OCI-LY1 (cell line): ENCODE results near the gene LRMDA.

Experiments used
- H2AFZ ChIP-seq: fragments of 200-600 bp; sonication (generic), shearing (Covaris generic); 2 replicates; pipeline ENCODE4 v1.6.0; 2014; ENCODE audit warnings: antibody characterized with exemption, mild to moderate bottlenecking, low read length
- H3F3A ChIP-seq: fragments of 200-600 bp; sonication (generic), shearing (Covaris generic); 2 replicates; pipeline ENCODE4 v1.6.0; 2014; ENCODE audit warnings: mild to moderate bottlenecking, antibody characterized with exemption, low read length, moderate library complexity; ENCODE audit not compliant: insufficient read depth
- H3K27ac ChIP-seq: fragments of 200-600 bp; sonication (generic); 2 replicates; pipeline ENCODE4 v1.5.1; 2014; ENCODE audit warnings: low read length, mixed run types, mild to moderate bottlenecking, low read depth; ENCODE audit not compliant: poor library complexity, severe bottlenecking
- H3K27me3 ChIP-seq: fragments of 200-600 bp; sonication (generic); 2 replicates; pipeline ENCODE4 v1.6.0; 2014; ENCODE audit warnings: antibody characterized with exemption, mild to moderate bottlenecking, low read length, moderate library complexity; ENCODE audit not compliant: insufficient read depth
- H3K36me3 ChIP-seq: fragments of 200-600 bp; sonication (generic); 2 replicates; pipeline ENCODE4 v1.6.1; 2014; ENCODE audit warnings: mild to moderate bottlenecking, antibody characterized with exemption, low read length, moderate library complexity, mixed read lengths; ENCODE audit not compliant: insufficient read depth
- H3K4me1 ChIP-seq: fragments of 200-600 bp; sonication (generic); 2 replicates; pipeline ENCODE4 v1.5.1; 2014; ENCODE audit warnings: mild to moderate bottlenecking, low read length, moderate library complexity; ENCODE audit not compliant: insufficient read depth, severe bottlenecking
- H3K4me2 ChIP-seq: fragments of 200-600 bp; sonication (generic), shearing (Covaris generic); 2 replicates; pipeline ENCODE4 v1.6.1; 2014; ENCODE audit warnings: low read length
- H3K4me3 ChIP-seq: fragments of 200-600 bp; sonication (generic); 2 replicates; pipeline ENCODE4 v1.5.1; 2014; ENCODE audit warnings: low read length, low read depth, mild to moderate bottlenecking, mixed read lengths; ENCODE audit not compliant: poor library complexity, severe bottlenecking
- H3K79me2 ChIP-seq: fragments of 200-600 bp; shearing (Covaris generic); 2 replicates; pipeline ENCODE4 v1.6.1; 2016; ENCODE audit warnings: mixed run types, low read length, mixed read lengths; ENCODE audit not compliant: insufficient read depth
- H3K9ac ChIP-seq: fragments of 200-600 bp; sonication (generic), shearing (Covaris generic); 2 replicates; pipeline ENCODE4 v1.6.1; 2014; ENCODE audit warnings: mild to moderate bottlenecking, low read length, mixed read lengths
- H3K9me2 ChIP-seq: fragments of 200-600 bp; sonication (generic), shearing (Covaris generic); 2 replicates; pipeline ENCODE4 v1.6.1; 2014; ENCODE audit warnings: low read depth, mild to moderate bottlenecking, low read length, mixed read lengths
- H3K9me3 ChIP-seq: fragments of 200-600 bp; shearing (Covaris generic); 2 replicates; pipeline ENCODE4 v1.6.1; 2014; ENCODE audit warnings: low read length, mixed read lengths
- H4K20me1 ChIP-seq: fragments of 200-600 bp; sonication (generic), shearing (Covaris generic); 2 replicates; pipeline ENCODE4 v1.6.0; 2016; ENCODE audit warnings: mild to moderate bottlenecking, low read length; ENCODE audit not compliant: insufficient read depth
- EZH2 ChIP-seq: fragments of 200-600 bp; sonication (generic), shearing (Covaris generic); IDR thresholded peaks from 2 replicates; pipeline ENCODE4 v1.8.0; 2017; ENCODE audit warnings: borderline replicate concordance, mixed run types, mild to moderate bottlenecking, antibody characterized with exemption, low read length, moderate library complexity, mixed read lengths
- TF ChIP-seq, protein P1 (sequence below): fragments of 200-600 bp; sonication (generic), shearing (Covaris generic); IDR thresholded peaks from 2 replicates; pipeline ENCODE4 v1.5.1; 2017; ENCODE audit warnings: mild to moderate bottlenecking, antibody characterized with exemption, low read length, moderate library complexity, mixed read lengths

LRMDA gene

DNA sequence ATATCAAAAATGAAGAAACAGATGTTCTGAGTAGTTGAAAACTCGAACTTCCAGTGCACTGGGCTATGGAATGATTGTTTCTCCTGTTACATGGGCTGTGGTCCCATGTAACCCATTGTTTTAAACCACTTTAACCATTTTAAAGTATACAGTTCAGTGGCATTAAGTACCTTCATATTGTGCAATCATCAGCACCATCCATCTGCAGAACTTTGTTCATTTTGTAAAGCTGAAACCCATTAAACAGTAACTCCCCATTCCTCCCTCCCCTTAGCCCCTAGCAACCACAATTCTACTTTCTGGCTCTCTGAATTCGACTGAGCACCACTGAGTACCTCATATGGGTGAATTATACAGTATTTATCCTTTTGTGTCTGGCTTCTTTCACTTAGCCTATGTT lies 217.4 kb downstream of the LRMDA start:
- no peaks in the 10 kb centered on the region for H3F3A ChIP-seq

DNA sequence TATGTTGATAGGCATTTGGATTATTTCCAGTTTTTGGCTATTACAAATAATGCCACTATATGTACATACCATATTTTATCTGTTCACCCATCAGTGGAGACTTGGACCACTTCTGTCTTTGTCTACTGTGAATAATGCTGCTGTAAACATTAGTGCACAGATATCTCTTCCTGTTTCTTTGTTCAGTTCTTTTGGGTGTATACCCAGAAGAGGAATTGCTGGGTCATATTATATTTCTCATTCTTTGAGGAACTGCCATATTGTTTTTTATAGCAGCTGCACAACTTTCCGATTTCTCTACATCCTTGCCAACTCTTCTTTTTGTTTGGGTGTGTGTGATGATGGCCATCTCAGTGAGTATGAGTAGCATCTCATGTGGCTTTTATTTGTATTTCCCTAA lies 218.0 kb downstream of the LRMDA start:
- no peaks in the 10 kb centered on the region for H3K27me3 ChIP-seq
- H4K20me1 ChIP-seq, result no peaks in the 10 kb centered on the region
- H3F3A ChIP-seq, result no peaks in the 10 kb centered on the region

More for the DNA sequence above, 217.4 kb downstream of the LRMDA start:
- no peak overlapping the region for H3K4me2 ChIP-seq
- H3K27ac ChIP-seq, result no peak overlapping the region
- H3K9ac ChIP-seq, result no peak overlapping the region
- no peaks in the 10 kb centered on the region for H3K9me2 ChIP-seq
- no peaks in the 10 kb centered on the region for H3K9me3 ChIP-seq
- H2AFZ ChIP-seq, result no peak overlapping the region
- H3K27me3 ChIP-seq, result no peaks in the 10 kb centered on the region
- H4K20me1 ChIP-seq, result no peaks in the 10 kb centered on the region
- no peaks in the 10 kb centered on the region for H3K4me1 ChIP-seq
- no peak for TF ChIP-seq EZH2
- TF ChIP-seq, protein P1, sequence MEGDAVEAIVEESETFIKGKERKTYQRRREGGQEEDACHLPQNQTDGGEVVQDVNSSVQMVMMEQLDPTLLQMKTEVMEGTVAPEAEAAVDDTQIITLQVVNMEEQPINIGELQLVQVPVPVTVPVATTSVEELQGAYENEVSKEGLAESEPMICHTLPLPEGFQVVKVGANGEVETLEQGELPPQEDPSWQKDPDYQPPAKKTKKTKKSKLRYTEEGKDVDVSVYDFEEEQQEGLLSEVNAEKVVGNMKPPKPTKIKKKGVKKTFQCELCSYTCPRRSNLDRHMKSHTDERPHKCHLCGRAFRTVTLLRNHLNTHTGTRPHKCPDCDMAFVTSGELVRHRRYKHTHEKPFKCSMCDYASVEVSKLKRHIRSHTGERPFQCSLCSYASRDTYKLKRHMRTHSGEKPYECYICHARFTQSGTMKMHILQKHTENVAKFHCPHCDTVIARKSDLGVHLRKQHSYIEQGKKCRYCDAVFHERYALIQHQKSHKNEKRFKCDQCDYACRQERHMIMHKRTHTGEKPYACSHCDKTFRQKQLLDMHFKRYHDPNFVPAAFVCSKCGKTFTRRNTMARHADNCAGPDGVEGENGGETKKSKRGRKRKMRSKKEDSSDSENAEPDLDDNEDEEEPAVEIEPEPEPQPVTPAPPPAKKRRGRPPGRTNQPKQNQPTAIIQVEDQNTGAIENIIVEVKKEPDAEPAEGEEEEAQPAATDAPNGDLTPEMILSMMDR, result no peak
- no peaks in the 10 kb centered on the region for H3K79me2 ChIP-seq
- H3K4me3 ChIP-seq, result no peak overlapping the region
- no peaks in the 10 kb centered on the region for H3K36me3 ChIP-seq

DNA sequence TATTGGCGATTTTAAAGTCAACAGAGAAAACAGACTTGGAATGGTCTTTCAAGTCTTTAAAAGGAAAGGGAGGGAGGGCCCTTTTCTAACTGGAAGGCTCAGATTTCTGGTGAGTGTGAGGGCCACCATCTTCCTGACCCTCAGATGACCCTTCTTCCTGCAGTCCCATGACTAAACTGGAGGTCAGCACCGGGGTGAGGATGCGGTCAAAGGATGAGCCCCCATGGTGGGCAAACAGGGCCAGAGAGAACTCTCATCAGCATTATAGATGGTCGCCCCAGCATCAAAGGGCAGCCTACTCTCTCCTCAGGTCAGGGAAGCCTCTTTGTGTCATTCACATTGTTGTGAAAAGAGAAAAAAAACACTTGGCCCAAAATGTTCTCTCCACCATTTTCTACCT lies 219.2 kb downstream of the LRMDA start:
- TF ChIP-seq, protein P1, result no peak
- TF ChIP-seq EZH2, result no peak
- Histone ChIP-seq H4K20me1 (no peaks in the 10 kb centered on the region), H3K27ac (no peak overlapping the region)

More for the DNA sequence above, 218.0 kb downstream of the LRMDA start:
- Histone ChIP-seq H3K36me3 (no peaks in the 10 kb centered on the region), H3K9me2 (no peaks in the 10 kb centered on the region), H3K79me2 (no peaks in the 10 kb centered on the region), H3K9me3 (no peaks in the 10 kb centered on the region), H3K27ac (no peak overlapping the region), H3K4me1 (no peaks in the 10 kb centered on the region), H3K9ac (no peak overlapping the region), H3K4me2 (no peak overlapping the region), H2AFZ (no peak overlapping the region), H3K4me3 (no peak overlapping the region)
- no peak for TF ChIP-seq EZH2
- TF ChIP-seq, protein P1, result no peak

More for the DNA sequence above, 219.2 kb downstream of the LRMDA start:
- no peaks in the 10 kb centered on the region for H3K9me3 ChIP-seq
- H3K4me2 ChIP-seq, result no peak overlapping the region
- no peaks in the 10 kb centered on the region for H3K27me3 ChIP-seq
- H3K36me3 ChIP-seq, result no peaks in the 10 kb centered on the region
- no peaks in the 10 kb centered on the region for H3K79me2 ChIP-seq
- H3K9me2 ChIP-seq, result no peaks in the 10 kb centered on the region
- H3F3A ChIP-seq, result no peaks in the 10 kb centered on the region
- no peak overlapping the region for H3K4me3 ChIP-seq
- no peaks in the 10 kb centered on the region for H3K4me1 ChIP-seq
- H3K9ac ChIP-seq, result no peak overlapping the region
- H2AFZ ChIP-seq, result no peak overlapping the region
